HEK293T (cell line): ENCODE measurements around the gene SPATA25.
A peak's percentile ranks its signal among the peaks of the same experiment; 100 is the strongest.

Experiments
- CTCF ChIA-PET: fragments of 350-600 bp; formaldehyde crosslinking; extraction: SDS; loops from one replicate; lab custom pipeline; 2021; ENCODE audit warnings: antibody characterized with exemption, inconsistent platforms; lab: Yijun Ruan, JAX
- POLR2A ChIA-PET: fragments of 350-600 bp; formaldehyde crosslinking; extraction: SDS; loops from one replicate; lab custom pipeline; 2020; ENCODE audit warnings: antibody characterized with exemption, inconsistent platforms; lab: Yijun Ruan, JAX
- DNase-seq: peaks from one replicate; pipeline ENCODE4 v3.0.0; 2012; ENCODE audit warnings: mixed read lengths; ENCODE audit errors: extremely low spot score
- ARNT ChIP-seq: fragments of 450-650 bp; IDR thresholded peaks from 2 replicates; pipeline ENCODE4 v1.6.1; 2017; ENCODE audit warnings: mild to moderate bottlenecking
- BHLHE40 ChIP-seq: fragments of 450-650 bp; IDR thresholded peaks from 2 replicates; pipeline ENCODE4 v1.6.1; 2016; ENCODE audit warnings: mild to moderate bottlenecking, moderate library complexity, borderline replicate concordance
- CTBP1 ChIP-seq: fragments of 450-650 bp; IDR thresholded peaks from 2 replicates; pipeline ENCODE4 v1.6.1; 2016; ENCODE audit warnings: borderline replicate concordance
- ELF4 ChIP-seq: fragments of 450-650 bp; IDR thresholded peaks from 2 replicates; pipeline ENCODE4 v1.6.1; 2017; ENCODE audit warnings: antibody characterized with exemption
- FOXA1 ChIP-seq: fragments of 450-650 bp; IDR thresholded peaks from 2 replicates; pipeline ENCODE4 v1.6.1; 2016; ENCODE audit warnings: mild to moderate bottlenecking
- FOXK2 ChIP-seq: fragments of 450-650 bp; IDR thresholded peaks from 2 replicates; pipeline ENCODE4 v1.6.1; 2016; ENCODE audit warnings: mild to moderate bottlenecking
- FOXM1 ChIP-seq: fragments of 450-650 bp; IDR thresholded peaks from 2 replicates; pipeline ENCODE4 v1.6.1; 2017; ENCODE audit warnings: mild to moderate bottlenecking, borderline replicate concordance
- HDGF ChIP-seq: fragments of 450-650 bp; IDR thresholded peaks from 2 replicates; pipeline ENCODE4 v1.6.1; 2017; ENCODE audit warnings: antibody characterized with exemption, borderline replicate concordance
- L3MBTL2 ChIP-seq: fragments of 450-650 bp; conservative IDR thresholded peaks from 2 replicates; pipeline ENCODE4 v1.6.1; 2016; ENCODE audit warnings: mild to moderate bottlenecking
- LEF1 ChIP-seq: fragments of 450-650 bp; IDR thresholded peaks from 2 replicates; pipeline ENCODE4 v1.6.1; 2017; ENCODE audit warnings: mild to moderate bottlenecking, borderline replicate concordance
- NFRKB ChIP-seq: fragments of 450-650 bp; IDR thresholded peaks from 2 replicates; pipeline ENCODE4 v1.6.1; 2016; ENCODE audit warnings: mild to moderate bottlenecking, moderate library complexity
- PKNOX1 ChIP-seq: fragments of 450-650 bp; IDR thresholded peaks from 2 replicates; pipeline ENCODE4 v1.6.1; 2016
- SP1 ChIP-seq: fragments of 450-650 bp; IDR thresholded peaks from 2 replicates; pipeline ENCODE4 v1.6.1; 2017
- SUZ12 ChIP-seq: fragments of 450-650 bp; IDR thresholded peaks from 2 replicates; pipeline ENCODE4 v1.6.1; 2016; ENCODE audit warnings: mild to moderate bottlenecking
- TARDBP ChIP-seq: fragments of 450-650 bp; IDR thresholded peaks from 2 replicates; pipeline ENCODE4 v1.6.1; 2016
- ZNF384 ChIP-seq: fragments of 450-650 bp; IDR thresholded peaks from 2 replicates; pipeline ENCODE4 v1.6.1; 2016

The SPATA25 gene

GRCh38 chr20:45886590-45887345, 654 bp downstream of the SPATA25 start:
- ChIA-PET POLR2A (no interaction called here), CTCF (no interaction called here)
- no peak for TF ChIP-seq L3MBTL2
- TF ChIP-seq FOXM1: no peak
- no peak for TF ChIP-seq ELF4
- no peak for TF ChIP-seq TARDBP
- no peak for TF ChIP-seq SUZ12
- TF ChIP-seq HDGF: no peak
- TF ChIP-seq ARNT: no peak
- TF ChIP-seq SP1: no peak
- no peak for TF ChIP-seq ZNF384
- TF ChIP-seq CTBP1: no peak
- DNase-seq: no peak

GRCh38 chr20:45883100-45883469, 4.3 kb downstream of the SPATA25 start:
- ChIA-PET CTCF (interaction anchor here (1.1 kb wide), 1 partner anchor 10 kb away, joined by 3 read pairs; no protein-coding TSS in a partner anchor), POLR2A (interaction anchor here (1.1 to 3.2 kb wide), 5 partner anchors 8 to 52 kb away, joined by 3 to 30 read pairs (median 4); partner anchors contain the start of genes ACOT8, CTSA, NEURL2 and ZSWIM3)
- DNase-seq: no peak
- TF ChIP-seq LEF1: no peak
- no peak for TF ChIP-seq NFRKB
- no peak for TF ChIP-seq L3MBTL2
- no peak for TF ChIP-seq FOXA1
- TF ChIP-seq ARNT: no peak
- no peak for TF ChIP-seq ELF4

GRCh38 chr20:45882469-45883099, 4.8 kb downstream of the SPATA25 start:
- DNase-seq: no peak
- TF ChIP-seq LEF1 (no peak), ZNF384 (no peak), NFRKB (no peak), HDGF (no peak), ELF4 (no peak), SUZ12 (no peak), FOXM1 (no peak), L3MBTL2 (no peak), ARNT (no peak)
- ChIA-PET POLR2A (interaction anchor here (1.0 to 3.2 kb wide), 6 partner anchors 9 to 91 kb away, joined by 3 to 30 read pairs (median 6); partner anchors contain the start of genes CTSA, DNTTIP1, NEURL2 and WFDC3), CTCF (interaction anchor here (1.1 kb wide), 1 partner anchor 11 kb away, joined by 3 read pairs; no protein-coding TSS in a partner anchor)

- CTCF ChIA-PET: no interaction called here
- POLR2A ChIA-PET: interaction anchor here (0.6 to 3.2 kb wide), 22 partner anchors 9 to 518 kb away, joined by 3 to 30 read pairs (median 4); partner anchors contain the start of genes ACOT8, CTSA, DNTTIP1 and NEURL2
- peak; percentile 99 for DNase-seq
- TF ChIP-seq PKNOX1 (peak; percentile 100), HDGF (no peak)
Observed at GRCh38 chr20:45880988-45881788, 6.2 kb downstream of the SPATA25 start, which contains the start of gene ZSWIM1. TSS of gene ZSWIM1 (plus strand) at chr20:45881227. CDS start at chr20:45882593, 1,366 bp downstream.

- no peak for DNase-seq
- POLR2A ChIA-PET: interaction anchor here (1.2 kb wide), 1 partner anchor 45 kb away, joined by 4 read pairs; the partner anchor contains the start of gene SNX21
- CTCF ChIA-PET: no interaction called here
Observed at GRCh38 chr20:45878076-45878761, 9.2 kb downstream of the SPATA25 start.

More at GRCh38 chr20:45878076-45878761, 9.2 kb downstream of the SPATA25 start:
- TF ChIP-seq SUZ12: no peak
- no peak for TF ChIP-seq BHLHE40
- TF ChIP-seq TARDBP: no peak
- no peak for TF ChIP-seq FOXM1
- no peak for TF ChIP-seq ELF4
- TF ChIP-seq NFRKB: no peak
- no peak for TF ChIP-seq PKNOX1
- no peak for TF ChIP-seq FOXA1
- TF ChIP-seq HDGF: no peak
- TF ChIP-seq LEF1: no peak
- TF ChIP-seq ZNF384: no peak
- TF ChIP-seq CTBP1: no peak
- TF ChIP-seq FOXK2: no peak
- TF ChIP-seq L3MBTL2: no peak
